GM21367 (cell line): Measurements from ENCODE around the gene BACH2.
"Not testable (repeated sequence)": the region's sequence is repeated elsewhere in the genome, so short reads cannot be mapped to it uniquely, and the experiment has no call there.

Experiments
- ATAC-seq: cut with Tn5 transposase; IDR thresholded peaks from one replicate; pipeline ENCODE4 v1.9.1; 2021; ENCODE audit not compliant: unreplicated experiment

The BACH2 gene

GRCh38 chr6:89977808-89978748 is 318.6 kb downstream of the BACH2 start:
- no peak for ATAC-seq

DNA sequence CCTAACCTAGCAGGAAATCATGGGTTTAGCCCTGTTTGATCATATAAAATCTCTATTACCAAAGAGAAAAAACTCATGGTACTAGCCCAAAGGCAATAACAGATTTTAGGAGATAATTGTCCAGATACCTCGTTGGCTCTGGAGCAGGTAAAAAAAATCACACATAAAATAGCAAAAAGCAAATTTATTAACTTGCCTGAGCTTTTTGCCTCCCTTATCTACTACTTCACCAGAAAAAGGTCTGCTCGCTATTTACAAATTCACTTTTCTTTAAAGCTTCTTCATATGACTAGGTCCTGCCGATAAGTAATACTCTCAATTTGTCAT is 320.0 kb downstream of the BACH2 start:
- ATAC-seq, result no peak

DNA sequence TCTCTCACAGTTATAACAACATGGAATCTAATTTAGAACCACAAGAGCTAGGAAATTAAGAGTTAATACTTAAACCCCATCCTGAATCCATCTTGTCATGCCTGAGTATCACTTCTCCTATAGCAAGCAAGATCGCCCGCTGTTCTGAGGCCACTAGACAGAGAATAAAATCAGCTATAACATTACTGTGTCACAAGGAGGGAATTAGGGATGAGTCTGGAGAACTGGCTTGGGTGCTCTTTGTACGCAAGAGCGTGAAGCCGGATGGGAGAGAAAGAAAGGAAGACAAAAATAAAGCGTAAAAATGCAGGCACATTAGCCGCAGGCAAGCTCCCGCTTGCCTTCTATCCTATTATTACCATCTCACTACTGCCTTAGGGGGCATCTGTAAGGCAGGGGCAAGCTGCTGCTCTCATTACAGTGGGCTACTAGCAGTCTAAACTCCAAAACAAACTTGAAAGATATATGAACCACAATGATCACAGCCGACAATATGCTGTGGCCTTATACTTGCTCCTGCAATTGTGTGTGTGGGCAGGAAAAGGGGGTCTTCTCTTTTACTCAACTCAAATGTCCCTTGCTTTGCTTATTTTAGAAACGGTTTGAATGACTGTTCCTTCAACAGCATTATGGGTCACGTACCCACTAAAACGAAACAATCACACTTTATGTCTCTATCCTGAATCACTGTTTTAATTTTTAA is 320.5 kb downstream of the BACH2 start:
- ATAC-seq, result no peak

DNA sequence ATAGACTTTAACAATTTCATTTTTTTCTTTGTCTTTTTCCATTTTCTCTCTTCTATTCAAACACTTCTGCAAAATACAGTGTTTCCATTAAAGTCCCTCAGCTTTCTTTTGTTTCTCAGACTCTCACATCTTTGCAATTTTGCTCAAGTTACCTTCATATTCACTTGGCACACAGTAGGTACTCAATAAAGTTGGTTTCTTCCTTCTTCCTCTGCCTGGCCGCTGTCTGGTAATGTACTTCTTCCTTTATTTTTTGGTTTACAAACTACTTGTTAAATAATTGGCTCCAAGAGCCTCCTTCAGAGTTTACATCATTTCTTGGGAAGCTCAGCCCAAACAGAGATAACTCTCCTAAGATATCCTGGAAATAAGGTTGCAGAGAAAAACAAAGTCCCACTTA is 321.3 kb downstream of the BACH2 start:
- no peak for ATAC-seq

DNA sequence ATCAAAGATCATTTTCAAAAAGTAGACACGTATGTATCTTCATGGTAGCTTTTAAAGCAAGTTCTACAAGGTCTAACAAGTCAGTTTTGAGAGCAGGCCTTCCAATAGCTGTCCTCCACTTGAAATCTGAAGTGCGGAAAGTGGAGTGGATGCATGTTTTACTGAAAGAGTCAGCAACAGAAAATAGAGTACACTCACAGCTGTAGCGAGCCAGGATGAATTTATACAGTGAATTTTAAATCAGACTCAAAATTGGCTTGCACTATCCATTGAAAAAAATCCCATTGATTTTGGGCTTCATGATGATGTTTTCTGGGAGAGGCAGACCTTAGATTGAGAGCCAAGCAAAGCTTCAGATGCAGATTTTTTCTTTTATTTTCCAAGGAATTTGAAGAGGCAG is 321.8 kb downstream of the BACH2 start:
- ATAC-seq, result no peak

DNA sequence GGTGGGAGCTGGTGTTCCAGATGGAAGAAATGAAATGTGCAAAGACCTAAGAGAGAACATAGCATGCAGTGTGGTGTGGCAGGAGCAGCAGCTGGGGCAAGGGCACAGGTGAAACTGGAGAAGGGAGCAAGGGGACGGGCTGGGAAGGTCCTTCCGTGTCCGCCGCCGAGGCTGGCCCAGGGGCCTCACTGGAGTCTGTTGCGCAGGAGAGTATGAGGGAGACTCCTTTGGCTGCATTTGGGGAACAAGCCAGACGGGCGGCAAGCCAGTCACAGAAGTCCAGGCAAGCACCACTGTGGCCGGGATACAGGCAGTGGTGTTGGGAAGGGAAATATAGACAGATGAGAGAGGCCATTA is 324.6 kb downstream of the BACH2 start:
- ATAC-seq, result no peak

- not testable (repeated sequence) for ATAC-seq
Observed at GRCh38 chr6:89971338-89972024, 325.2 kb downstream of the BACH2 start.

- ATAC-seq, result no peak
Observed at GRCh38 chr6:89970609-89971337, 325.9 kb downstream of the BACH2 start.

- ATAC-seq, result no peak
Observed at GRCh38 chr6:89970072-89970471, 326.6 kb downstream of the BACH2 start.

DNA sequence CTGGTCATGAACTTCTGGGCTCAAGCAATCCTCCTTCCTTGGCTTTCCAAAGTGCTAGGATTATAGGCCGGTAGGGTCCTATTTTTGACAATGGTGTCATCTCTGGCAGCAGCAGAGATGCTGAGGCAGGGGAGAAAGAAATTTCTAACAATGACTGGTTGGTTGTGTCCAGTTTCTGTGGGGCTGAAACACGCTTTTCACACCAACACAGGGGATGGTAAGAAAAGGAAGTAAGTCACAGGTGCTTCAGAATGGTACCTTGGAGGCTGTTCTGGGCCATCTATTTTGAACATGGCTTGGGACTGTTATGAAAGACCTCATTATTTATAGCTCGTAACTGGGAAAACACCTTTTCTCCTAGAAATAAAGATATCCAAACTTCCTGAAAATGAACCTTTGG is 329.7 kb downstream of the BACH2 start:
- no peak for ATAC-seq

- no peak for ATAC-seq
Observed at GRCh38 chr6:89966228-89966544, 330.5 kb downstream of the BACH2 start.

DNA sequence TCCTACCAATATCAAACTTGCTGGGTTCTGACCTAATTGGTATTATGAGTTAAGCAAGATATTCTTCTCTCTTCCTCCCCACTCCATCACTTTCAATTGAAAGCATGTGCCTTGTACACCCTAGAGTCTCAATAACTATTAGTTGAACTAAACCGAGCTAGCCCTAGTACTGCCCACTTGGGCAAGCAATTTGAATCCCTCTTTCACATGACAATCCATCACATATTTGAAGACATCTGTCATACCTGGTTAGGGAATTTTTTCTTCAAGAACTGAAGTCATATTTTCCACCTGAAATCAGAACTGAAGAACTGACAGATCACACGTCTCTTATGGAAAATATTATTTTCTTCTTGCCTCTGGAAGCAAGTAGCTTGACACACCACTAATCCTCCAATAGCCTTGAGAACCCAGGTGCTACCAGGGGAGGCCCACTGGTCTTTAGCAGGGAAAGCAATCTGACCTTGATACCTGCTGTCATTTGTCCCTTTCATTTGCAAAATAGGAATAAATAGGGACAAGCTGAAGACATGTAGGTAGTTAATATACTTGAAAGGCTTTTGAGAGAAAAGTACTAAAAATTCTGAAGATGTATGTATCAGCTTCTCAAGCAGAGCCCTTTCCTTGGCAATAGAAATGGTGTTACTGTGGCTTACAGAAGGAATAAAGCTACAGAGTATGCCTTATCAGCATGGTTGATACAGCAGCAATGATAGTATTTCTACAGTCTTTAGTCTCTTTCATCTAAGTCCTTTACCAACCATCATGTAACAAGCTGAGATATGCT is 331.0 kb downstream of the BACH2 start:
- no peak for ATAC-seq

DNA sequence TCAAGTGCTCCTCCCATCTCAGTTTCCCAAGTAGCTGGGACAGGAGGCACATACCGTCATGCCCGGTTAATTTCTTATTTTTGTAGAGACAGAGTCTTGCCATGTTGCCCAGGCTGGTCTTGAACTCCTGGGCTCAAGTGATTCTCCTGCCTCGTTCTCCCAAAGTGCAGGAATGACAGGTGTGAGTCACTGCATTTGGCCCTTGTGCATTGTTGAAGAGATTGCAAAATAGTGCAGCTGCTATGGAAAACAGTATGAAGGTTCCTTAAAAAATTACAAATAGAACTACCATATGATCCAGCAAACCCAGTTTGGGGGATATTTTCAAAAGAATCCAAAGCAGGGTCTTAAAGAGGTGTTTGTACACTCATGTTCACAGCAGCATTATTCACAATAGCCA is 333.3 kb downstream of the BACH2 start:
- ATAC-seq, result no peak

GRCh38 chr6:89961481-89961880 is 335.2 kb downstream of the BACH2 start:
- ATAC-seq, result no peak

- ATAC-seq, result no peak
Observed at GRCh38 chr6:89959883-89960282, 336.8 kb downstream of the BACH2 start.

GRCh38 chr6:89956182-89956581 is 340.5 kb downstream of the BACH2 start:
- ATAC-seq, result no peak

DNA sequence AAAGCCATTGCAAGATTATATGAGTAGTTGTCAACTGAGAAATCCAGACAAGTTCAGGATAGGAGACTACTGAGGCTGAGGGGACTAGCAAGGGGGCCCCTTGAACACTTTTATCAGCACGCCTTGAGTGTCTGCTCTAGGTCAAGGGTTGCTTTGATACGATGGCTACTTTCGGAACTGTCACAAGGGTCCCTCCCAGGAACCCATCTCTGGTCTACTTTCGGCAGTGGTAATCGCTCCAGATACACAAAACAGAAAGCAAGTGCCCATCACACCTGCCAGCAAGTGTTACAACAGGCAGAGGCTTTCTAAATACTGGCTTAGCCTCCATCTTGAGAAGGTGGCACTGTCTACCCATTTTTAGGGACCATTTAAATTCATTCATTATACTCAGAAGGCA is 341.3 kb downstream of the BACH2 start:
- no peak for ATAC-seq

DNA sequence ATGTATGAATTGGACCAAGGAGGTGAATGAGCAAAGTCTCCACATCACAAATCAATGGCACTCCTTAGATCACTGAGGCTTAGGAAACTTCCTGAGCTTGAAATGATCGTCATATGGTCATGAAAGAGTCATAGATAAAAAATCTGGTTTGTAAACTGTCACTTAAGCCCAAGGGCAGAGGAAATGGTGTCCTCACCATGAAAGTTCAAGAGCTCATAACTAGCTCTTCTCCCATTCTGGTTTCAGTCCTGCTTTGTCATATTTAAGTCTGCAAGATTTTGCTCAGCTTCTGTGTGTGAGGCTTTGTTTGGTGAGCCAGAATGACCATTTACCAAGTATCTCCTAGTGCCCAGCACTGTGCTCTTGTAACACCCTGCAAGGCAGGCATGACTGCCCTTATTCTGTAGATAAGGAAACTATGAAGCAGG is 341.9 kb downstream of the BACH2 start:
- no peak for ATAC-seq

DNA sequence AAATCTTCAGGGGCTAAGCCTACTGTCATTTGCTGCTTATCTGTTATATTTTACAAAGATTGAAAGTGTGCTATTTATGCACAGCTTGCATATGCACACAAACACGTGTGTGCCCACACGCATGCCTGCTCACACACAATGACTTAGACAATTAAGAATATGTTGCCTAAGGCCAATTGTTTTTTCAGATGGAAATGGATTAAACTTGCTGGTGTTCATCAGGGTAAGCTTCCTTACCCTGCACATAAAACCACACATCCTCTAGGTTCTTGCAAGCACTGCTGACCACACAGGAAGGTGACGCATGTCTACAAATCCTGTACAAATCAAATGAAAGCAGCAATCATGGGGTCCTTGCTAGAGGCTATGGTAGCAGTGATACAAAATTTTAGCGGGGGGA is 344.0 kb downstream of the BACH2 start:
- no peak for ATAC-seq

GRCh38 chr6:89952105-89952671 is 344.5 kb downstream of the BACH2 start:
- no peak for ATAC-seq
